ENCODE measurements around the gene IGSF11.

- TF ChIP-seq CTCF (IDR thresholded peaks at IDR 0.05 in 4 of 5, conservative IDR thresholded peaks at IDR 0.05 in 1 of 5), result no peak
- no peak for TF ChIP-seq POLR2A (IDR thresholded peaks at IDR 0.05)
These were observed 66.0 kb downstream of the IGSF11 start for GRCh38 chr3:118968640-118969039.
